Neuronal stem cell (in vitro differentiated cells): ENCODE results near the gene FAM241A.

Source experiments
- DNase-seq: peaks from one replicate; pipeline ENCODE4 v3.0.0-alpha.2; 2013; ENCODE audit warnings: low spot score
- H2AFZ ChIP-seq: one replicate; pipeline ENCODE4 v1.6.1; 2013; ENCODE audit warnings: mild to moderate bottlenecking, low read length, inconsistent platforms
- H2AK5ac ChIP-seq: 2 replicates; pipeline ENCODE4 v1.6.1; 2013; ENCODE audit warnings: low read depth, mild to moderate bottlenecking, inconsistent platforms, low read length, moderate library complexity, mixed read lengths
- H2BK120ac ChIP-seq: 2 replicates; pipeline ENCODE4 v1.6.1; 2013; ENCODE audit warnings: low read depth, mild to moderate bottlenecking, inconsistent platforms, low read length, moderate library complexity, mixed read lengths
- H2BK12ac ChIP-seq: one replicate; pipeline ENCODE4 v1.6.1; 2013; ENCODE audit warnings: low read length, inconsistent platforms
- H2BK15ac ChIP-seq: 2 replicates; pipeline ENCODE4 v1.6.1; 2013; ENCODE audit warnings: mild to moderate bottlenecking, low read length, inconsistent platforms, mixed read lengths
- H2BK5ac ChIP-seq: one replicate; pipeline ENCODE4 v1.6.1; 2013; ENCODE audit warnings: inconsistent platforms, mild to moderate bottlenecking, low read length, moderate library complexity
- H3K14ac ChIP-seq: one replicate; pipeline ENCODE4 v1.6.1; 2013; ENCODE audit warnings: low read length, inconsistent platforms
- H3K18ac ChIP-seq: 2 replicates; pipeline ENCODE4 v1.6.1; 2013; ENCODE audit warnings: low read length, inconsistent platforms
- H3K23ac ChIP-seq: 2 replicates; pipeline ENCODE4 v1.6.1; 2013; ENCODE audit warnings: low read depth, mild to moderate bottlenecking, mixed read lengths, low read length, inconsistent platforms; ENCODE audit not compliant: poor library complexity
- H3K27ac ChIP-seq: replicated peaks from 3 replicates; pipeline ENCODE4 v1.5.1; 2013; ENCODE audit warnings: low read length, inconsistent platforms
- H3K27me3 ChIP-seq, 3 experiments: 2 replicates each; pipeline ENCODE4 v1.6.1; 2013; ENCODE audit warnings: low read length in 3 of 3, mild to moderate bottlenecking in 2 of 3, inconsistent platforms in 1 of 3, low read depth in 1 of 3, mixed read lengths in 1 of 3, moderate library complexity in 1 of 3; ENCODE audit not compliant: control insufficient read depth in 3 of 3, insufficient read depth in 3 of 3
- H3K36me3 ChIP-seq, 2 donors: replicated peaks in 1 of 2; 2 replicates each; pipeline ENCODE4 v1.6.1; 2013; ENCODE audit warnings: low read length in 2 of 2; ENCODE audit not compliant: control insufficient read depth in 2 of 2, insufficient read depth in 2 of 2
- H3K4ac ChIP-seq: 2 replicates; pipeline ENCODE4 v1.6.1; 2013; ENCODE audit warnings: inconsistent platforms, mild to moderate bottlenecking, low read length, moderate library complexity
- H3K4me1 ChIP-seq, 2 donors: 1 replicate in 1 of 2; 2 replicates in 1 of 2; pipeline ENCODE4 v1.6.1; 2013; ENCODE audit warnings: low read length in 2 of 2, low read depth in 1 of 2; ENCODE audit not compliant: control insufficient read depth in 2 of 2, insufficient read depth in 1 of 2
- H3K4me2 ChIP-seq: one replicate; pipeline ENCODE4 v1.6.1; 2013; ENCODE audit warnings: mild to moderate bottlenecking, low read length, inconsistent platforms; ENCODE audit not compliant: insufficient read depth, poor library complexity, severe bottlenecking
- H3K4me3 ChIP-seq, 2 donors: 2 replicates each; pipeline ENCODE4 v1.5.1; 2013; ENCODE audit warnings: low read length in 2 of 2, mild to moderate bottlenecking in 2 of 2, inconsistent platforms in 1 of 2, moderate library complexity in 1 of 2
- H3K79me1 ChIP-seq: one replicate; pipeline ENCODE4 v1.6.1; 2013; ENCODE audit warnings: low read depth, mild to moderate bottlenecking, inconsistent platforms, low read length, moderate library complexity
- H3K9ac ChIP-seq: one replicate; pipeline ENCODE4 v1.6.1; 2013; ENCODE audit warnings: mild to moderate bottlenecking, low read depth, low read length, inconsistent platforms; ENCODE audit not compliant: poor library complexity
- H3K9me3 ChIP-seq, 2 donors: replicated peaks in 1 of 2; 2 replicates each; pipeline versions ENCODE3 to v1.6.1; 2013; ENCODE audit warnings: low read length in 2 of 2, mild to moderate bottlenecking in 2 of 2, inconsistent platforms in 1 of 2, low read depth in 1 of 2, mixed read lengths in 1 of 2, moderate library complexity in 1 of 2; ENCODE audit not compliant: control insufficient read depth in 2 of 2, insufficient read depth in 1 of 2
- H4K8ac ChIP-seq: one replicate; pipeline ENCODE4 v1.6.1; 2013; ENCODE audit warnings: low read depth, mild to moderate bottlenecking, inconsistent platforms, low read length, moderate library complexity
- H4K91ac ChIP-seq: one replicate; pipeline ENCODE4 v1.6.1; 2013; ENCODE audit warnings: low read length, low read depth, mild to moderate bottlenecking, inconsistent platforms; ENCODE audit not compliant: poor library complexity
- WGBS, 2 donors: extraction: QIAGEN DNeasy Blood & Tissue Kit; methylation state at CpG; one replicate each; pipeline ENCODE4 v1.1.7; 2013; ENCODE audit warnings: missing lambda C conversion rate in 2 of 2, mixed read lengths in 1 of 2; ENCODE audit not compliant: insufficient read length in 2 of 2, insufficient replicate concordance in 1 of 2; ENCODE audit errors: extremely low coverage in 2 of 2; 5-methylcytosine and 5-hydroxymethylcytosine counted together

FAM241A gene

GRCh38 chr4:112146502-112146813, 1.2 kb downstream of the FAM241A start:
- H2AK5ac ChIP-seq, result no peak overlapping the region
- H2BK15ac ChIP-seq, result no peak overlapping the region
- H3K9ac ChIP-seq, result no peak overlapping the region
- H3K18ac ChIP-seq, result no peak overlapping the region
- H3K4me1 ChIP-seq, result no peaks in the 10 kb centered on the region
- no peak overlapping the region for H2BK12ac ChIP-seq
- no CpG with 5 or more reads among the region's 2 CpGs for WGBS, 2 donors
- no peak overlapping the region for H3K4me2 ChIP-seq
- H3K23ac ChIP-seq, result no peak overlapping the region
- H2BK120ac ChIP-seq, result no peak overlapping the region
- H3K14ac ChIP-seq, result no peak overlapping the region
- H2BK5ac ChIP-seq, result no peak overlapping the region
- no peaks in the 10 kb centered on the region for H3K79me1 ChIP-seq
- no peak overlapping the region for H3K4me3 ChIP-seq
- H3K27me3 ChIP-seq, result peaks cover 0 to 52% (median 11%) of the 10 kb centered on the region in 3 experiments
- no peak overlapping the region for H4K8ac ChIP-seq
- H2AFZ ChIP-seq, result no peak overlapping the region
- H3K36me3 ChIP-seq, result no peaks in the 10 kb centered on the region
- H3K9me3 ChIP-seq, result no peaks in the 10 kb centered on the region
- no peak overlapping the region for H3K27ac ChIP-seq
- no peak for DNase-seq
- no peak overlapping the region for H4K91ac ChIP-seq
- H3K4ac ChIP-seq, result no peak overlapping the region

- Histone ChIP-seq H3K18ac (no peak overlapping the region), H2BK120ac (no peak overlapping the region), H3K27me3 (peaks cover 0 to 55% (median 11%) of the 10 kb centered on the region in 3 experiments), H2AK5ac (no peak overlapping the region), H3K23ac (no peak overlapping the region), H3K79me1 (no peaks in the 10 kb centered on the region), H4K8ac (no peak overlapping the region), H3K4me1 (no peaks in the 10 kb centered on the region), H3K4ac (no peak overlapping the region), H3K4me2 (no peak overlapping the region), H3K27ac (no peak overlapping the region), H3K36me3 (no peaks in the 10 kb centered on the region), H2AFZ (no peak overlapping the region), H3K4me3 (no peak overlapping the region), H3K14ac (no peak overlapping the region), H4K91ac (no peak overlapping the region), H2BK15ac (no peak overlapping the region), H2BK12ac (no peak overlapping the region), H2BK5ac (no peak overlapping the region), H3K9ac (no peak overlapping the region), H3K9me3 (no peaks in the 10 kb centered on the region)
- WGBS, 2 donors, result no CpG with 5 or more reads among the region's 5 CpGs
- DNase-seq, result no peak
Measured at GRCh38 chr4:112147697-112148096, 2.4 kb downstream of the FAM241A start.

- Histone ChIP-seq H3K79me1 (no peaks in the 10 kb centered on the region), H3K4me1 (no peaks in the 10 kb centered on the region), H3K23ac (no peak overlapping the region), H3K18ac (no peak overlapping the region), H3K4me3 (no peak overlapping the region), H3K27me3 (peaks cover 0 to 45% (median 10%) of the 10 kb centered on the region in 3 experiments), H3K27ac (no peak overlapping the region), H4K8ac (no peak overlapping the region), H2BK120ac (no peak overlapping the region), H3K9ac (no peak overlapping the region), H2BK15ac (no peak overlapping the region), H3K4me2 (no peak overlapping the region), H2AK5ac (no peak overlapping the region), H2BK5ac (no peak overlapping the region), H3K9me3 (no peaks in the 10 kb centered on the region), H4K91ac (no peak overlapping the region), H3K14ac (no peak overlapping the region), H2AFZ (no peak overlapping the region), H2BK12ac (no peak overlapping the region), H3K4ac (no peak overlapping the region), H3K36me3 (no peaks in the 10 kb centered on the region)
- DNase-seq, result no peak
- no CpG with 5 or more reads among the region's 5 CpGs for WGBS, 2 donors
Measured at GRCh38 chr4:112150920-112151319, 5.7 kb downstream of the FAM241A start.

- no peak overlapping the region for H2BK15ac ChIP-seq
- H3K36me3 ChIP-seq, result no peaks in the 10 kb centered on the region
- H3K9me3 ChIP-seq, result no peaks in the 10 kb centered on the region
- no peak overlapping the region for H2BK5ac ChIP-seq
- no peak overlapping the region for H3K27ac ChIP-seq
- H3K4me3 ChIP-seq, result no peak overlapping the region
- H3K18ac ChIP-seq, result no peak overlapping the region
- H3K79me1 ChIP-seq, result no peaks in the 10 kb centered on the region
- no peak overlapping the region for H3K4me2 ChIP-seq
- H3K4me1 ChIP-seq, result no peaks in the 10 kb centered on the region
- no peak overlapping the region for H3K9ac ChIP-seq
- DNase-seq, result no peak
- H2AK5ac ChIP-seq, result no peak overlapping the region
- H2BK12ac ChIP-seq, result no peak overlapping the region
- H4K91ac ChIP-seq, result no peak overlapping the region
- WGBS, 2 donors, result no CpG with 5 or more reads among the region's 6 CpGs
- H3K23ac ChIP-seq, result no peak overlapping the region
- H4K8ac ChIP-seq, result no peak overlapping the region
- peaks cover 0 to 38% (median 3%) of the 10 kb centered on the region in 3 experiments for H3K27me3 ChIP-seq
- H2AFZ ChIP-seq, result no peak overlapping the region
- no peak overlapping the region for H2BK120ac ChIP-seq
- H3K14ac ChIP-seq, result no peak overlapping the region
- no peak overlapping the region for H3K4ac ChIP-seq
Measured at GRCh38 chr4:112152521-112152920, 7.3 kb downstream of the FAM241A start.
